Gastroesophageal sphincter (tissue), 3 donors: Measurements from ENCODE around the gene NOTCH4.

Experiments
- CTCF ChIP-seq, 4 experiments: fragments of 200-600 bp in 2 of 4; fragments of 450-650 bp in 2 of 4; sonication (generic) in 1 of 4; IDR thresholded peaks; one replicate each; pipeline ENCODE4 v1.5.1; 2017 to 2019; ENCODE audit warnings: antibody characterized with exemption in 4 of 4, mild to moderate bottlenecking in 2 of 4, moderate library complexity in 2 of 4
- POLR2A ChIP-seq, 2 donors: fragments of 450-650 bp; IDR thresholded peaks; one replicate each; pipeline ENCODE4 v1.6.1; 2017; ENCODE audit warnings: antibody characterized with exemption in 2 of 2, mild to moderate bottlenecking in 2 of 2, moderate library complexity in 1 of 2

GRCh38 chr6:32182555-32182981 lies 41.3 kb downstream of the NOTCH4 start:
- TF ChIP-seq CTCF (IDR thresholded peaks at IDR 0.05) (no peak), POLR2A (IDR thresholded peaks at IDR 0.05) (no peak)
